Tibial nerve (tissue), 4 donors: ENCODE results near the gene ADGRG1.

Experiments used
- CTCF ChIP-seq, 5 experiments: fragments of 200-600 bp in 3 of 5; fragments of 450-650 bp in 2 of 5; sonication (generic) in 3 of 5; IDR thresholded peaks; one replicate each; pipeline ENCODE4 v1.5.1; 2016 to 2019; ENCODE audit warnings: antibody characterized with exemption in 5 of 5, mild to moderate bottlenecking in 3 of 5, moderate library complexity in 2 of 5
- EP300 ChIP-seq, 2 donors: sonication (generic); formaldehyde crosslinking; IDR thresholded peaks; one replicate each; pipeline ENCODE4 v1.6.1; 2017; ENCODE audit warnings: antibody characterized with exemption in 2 of 2, mild to moderate bottlenecking in 1 of 2
- POLR2A ChIP-seq, 2 donors: fragments of 450-650 bp; IDR thresholded peaks; one replicate each; pipeline ENCODE4 v1.6.1; 2017; ENCODE audit warnings: antibody characterized with exemption in 2 of 2, mild to moderate bottlenecking in 2 of 2, moderate library complexity in 2 of 2

- TF ChIP-seq CTCF (IDR thresholded peaks at IDR 0.05) (no peak), EP300 (IDR thresholded peaks at IDR 0.05) (no peak), POLR2A (IDR thresholded peaks at IDR 0.05) (no peak)
These were observed 1.3 kb downstream of the ADGRG1 start for GRCh38 chr16:57629516-57630406.
